Body of pancreas (tissue), 4 donors: ENCODE data around the gene POLA2. TPM values are rescaled to one million over a fixed set of nuclear protein-coding genes. Genes with fewer than 3 reads are reported as not detected.
"Not testable (repeated sequence)": the region's sequence is repeated elsewhere in the genome, so short reads cannot be mapped to it uniquely, and the experiment has no call there.

Experiments used
- ATAC-seq: fragments of 150-250 bp; one replicate; pipeline ENCODE4 v1.9.1; 2016
- DNase-seq, 4 donors: peaks; one replicate each; pipeline ENCODE4 v3.0.0-alpha.2; 2019
- H3K27ac ChIP-seq, 4 donors: fragments of 200-600 bp; sonication (generic); 1 replicate in 3 of 4; 2 replicates in 1 of 4; pipeline versions ENCODE4 v1.5.1 to v1.6.1; 2016 to 2019; ENCODE audit warnings: mild to moderate bottlenecking in 1 of 4, mixed read lengths in 1 of 4, moderate library complexity in 1 of 4
- H3K27me3 ChIP-seq, 2 donors: fragments of 200-600 bp; sonication (generic); one replicate each; pipeline ENCODE4 v1.6.0; 2016; ENCODE audit warnings: mild to moderate bottlenecking in 1 of 2
- H3K36me3 ChIP-seq, 2 donors: fragments of 200-600 bp; sonication (generic); replicated peaks in 1 of 2; 2 replicates each; pipeline ENCODE4 v1.5.1; 2016; ENCODE audit warnings: low read depth in 2 of 2; ENCODE audit not compliant: insufficient read depth in 1 of 2
- H3K4me1 ChIP-seq: fragments of 200-600 bp; sonication (generic); one replicate; pipeline ENCODE4 v1.6.0; 2016
- H3K4me3 ChIP-seq, 2 donors: fragments of 200-600 bp; sonication (generic); 1 replicate in 1 of 2; 2 replicates in 1 of 2; pipeline ENCODE4 v1.5.1; 2016 to 2019
- H3K9me3 ChIP-seq, 3 donors: fragments of 200-600 bp; sonication (generic); 1 replicate in 2 of 3; 2 replicates in 1 of 3; pipeline ENCODE4 v1.5.1; 2016
- POLR2A ChIP-seq, 3 donors: fragments of 450-650 bp; IDR thresholded peaks; one replicate each; pipeline ENCODE4 v1.6.1; 2016; ENCODE audit warnings: antibody characterized with exemption in 3 of 3, mild to moderate bottlenecking in 2 of 3
- WGBS, 2 donors: methylation state at CpG; one replicate each; pipeline ENCODE4 v1.1.5; 2017; 5-methylcytosine and 5-hydroxymethylcytosine counted together
- intact Hi-C: fragments of 100-400 bp; cut with DNase I; formaldehyde crosslinking; loops from one replicate; pipeline ENCODE4 v1.15.1; 2023
- total RNA-seq, 2 donors: library from RNA; depleted of rRNA; stranded (reverse); fragments of >200 nt; gene quantifications; one replicate each; pipeline ENCODE4 v1.1.0, GENCODE V29; 2016
- TF ChIP-seq, protein P1 (sequence below), 7 experiments: fragments of 450-650 bp in 4 of 7; fragments of 200-600 bp in 3 of 7; sonication (generic) in 3 of 7; IDR thresholded peaks; one replicate each; pipeline ENCODE4 v1.5.1; 2016 to 2019; ENCODE audit warnings: antibody characterized with exemption in 7 of 7

Gene POLA2
- total RNA-seq, 2 donors from 2014 or later = 7.3 to 19.1 TPM

- H3K27me3 ChIP-seq = no peaks in the 10 kb centered on the region
- no peaks in the 10 kb centered on the region for H3K9me3 ChIP-seq
- no peak overlapping the region for H3K27ac ChIP-seq
- no peak overlapping the region for H3K4me3 ChIP-seq
- DNase-seq = no peak
- no peaks in the 10 kb centered on the region for H3K4me1 ChIP-seq
- H3K36me3 ChIP-seq = no peaks in the 10 kb centered on the region
- intact Hi-C loops = no loop called here
- TF ChIP-seq, protein P1, sequence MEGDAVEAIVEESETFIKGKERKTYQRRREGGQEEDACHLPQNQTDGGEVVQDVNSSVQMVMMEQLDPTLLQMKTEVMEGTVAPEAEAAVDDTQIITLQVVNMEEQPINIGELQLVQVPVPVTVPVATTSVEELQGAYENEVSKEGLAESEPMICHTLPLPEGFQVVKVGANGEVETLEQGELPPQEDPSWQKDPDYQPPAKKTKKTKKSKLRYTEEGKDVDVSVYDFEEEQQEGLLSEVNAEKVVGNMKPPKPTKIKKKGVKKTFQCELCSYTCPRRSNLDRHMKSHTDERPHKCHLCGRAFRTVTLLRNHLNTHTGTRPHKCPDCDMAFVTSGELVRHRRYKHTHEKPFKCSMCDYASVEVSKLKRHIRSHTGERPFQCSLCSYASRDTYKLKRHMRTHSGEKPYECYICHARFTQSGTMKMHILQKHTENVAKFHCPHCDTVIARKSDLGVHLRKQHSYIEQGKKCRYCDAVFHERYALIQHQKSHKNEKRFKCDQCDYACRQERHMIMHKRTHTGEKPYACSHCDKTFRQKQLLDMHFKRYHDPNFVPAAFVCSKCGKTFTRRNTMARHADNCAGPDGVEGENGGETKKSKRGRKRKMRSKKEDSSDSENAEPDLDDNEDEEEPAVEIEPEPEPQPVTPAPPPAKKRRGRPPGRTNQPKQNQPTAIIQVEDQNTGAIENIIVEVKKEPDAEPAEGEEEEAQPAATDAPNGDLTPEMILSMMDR (IDR thresholded peaks at IDR 0.05) = no peak
- no peak for ATAC-seq
These were observed 20.1 kb upstream of the POLA2 start for GRCh38 chr11:65241692-65242091.

- no peaks in the 10 kb centered on the region for H3K27me3 ChIP-seq
- TF ChIP-seq POLR2A (IDR thresholded peaks at IDR 0.05) = no peak
- TF ChIP-seq, protein P1 (IDR thresholded peaks at IDR 0.05) = no peak
- ATAC-seq = no peak
- no peaks in the 10 kb centered on the region for H3K36me3 ChIP-seq
- H3K4me1 ChIP-seq = no peaks in the 10 kb centered on the region
- intact Hi-C loops = no loop called here
- H3K4me3 ChIP-seq = no peak overlapping the region
- DNase-seq = no peak
- no peak overlapping the region for H3K27ac ChIP-seq
- no peaks in the 10 kb centered on the region for H3K9me3 ChIP-seq
- 85 to 88% methylated on average over 6 of the region's 6 CpGs for WGBS, 2 donors
These were observed 19.4 kb upstream of the POLA2 start for GRCh38 chr11:65242389-65242788.

DNA sequence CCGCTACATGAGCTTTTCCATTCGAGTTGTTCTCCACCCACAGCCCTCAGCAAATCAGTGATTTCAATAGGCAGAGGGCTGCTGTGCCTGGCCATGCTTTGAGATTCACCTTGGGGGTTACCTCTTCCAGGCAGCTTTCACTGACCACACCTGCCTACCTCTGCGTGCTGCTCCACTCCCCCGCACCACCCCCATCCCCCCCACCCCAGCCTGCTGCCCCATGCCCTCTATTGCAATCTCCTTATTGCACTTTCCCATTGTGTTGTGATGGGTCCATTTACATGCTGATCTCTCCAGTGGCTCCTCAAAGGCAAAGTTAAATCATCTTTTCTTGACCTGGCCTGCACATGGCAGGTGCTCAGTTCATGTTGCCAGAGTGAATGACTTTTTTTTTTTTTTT lies 18.0 kb upstream of the POLA2 start:
- no peak for DNase-seq
- Histone ChIP-seq H3K36me3 (no peaks in the 10 kb centered on the region), H3K27ac (no peak overlapping the region), H3K4me3 (no peak overlapping the region), H3K4me1 (no peaks in the 10 kb centered on the region), H3K27me3 (no peaks in the 10 kb centered on the region), H3K9me3 (no peaks in the 10 kb centered on the region)
- intact Hi-C loops = no loop called here
- 76 to 77% methylated on average over 4 of the region's 4 CpGs for WGBS, 2 donors
- no peak for ATAC-seq
- no peak for TF ChIP-seq POLR2A (IDR thresholded peaks at IDR 0.05)
- TF ChIP-seq, protein P1 (IDR thresholded peaks at IDR 0.05) = no peak

- H3K27ac ChIP-seq = peak overlapping the region in 1 of 4 donors; percentile 34
These were observed 16.7 kb upstream of the POLA2 start for GRCh38 chr11:65245046-65245445.

DNA sequence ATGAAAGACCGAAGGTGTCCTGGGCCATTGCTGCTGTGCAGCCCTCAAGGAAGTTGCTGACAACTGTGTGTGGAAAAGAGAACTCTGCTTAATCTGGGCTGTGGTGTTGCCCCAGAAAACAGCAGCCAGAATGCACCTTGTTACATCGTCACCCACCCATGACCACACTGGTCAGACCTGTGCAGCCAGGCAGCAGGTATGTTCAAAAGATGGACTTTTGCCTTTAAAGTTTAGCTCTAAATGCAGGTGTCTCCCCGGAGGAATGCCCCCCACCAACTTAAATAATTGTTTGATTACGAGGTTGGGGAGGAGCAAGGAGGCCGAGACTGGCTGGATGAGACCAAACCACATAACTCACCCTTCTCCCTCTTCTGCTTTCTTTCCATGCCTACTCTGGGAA lies 15.3 kb upstream of the POLA2 start:
- TF ChIP-seq POLR2A (IDR thresholded peaks at IDR 0.05) = no peak
- TF ChIP-seq, protein P1 (IDR thresholded peaks at IDR 0.05) = no peak
- Histone ChIP-seq H3K27me3 (no peaks in the 10 kb centered on the region), H3K4me1 (no peaks in the 10 kb centered on the region), H3K36me3 (no peaks in the 10 kb centered on the region), H3K27ac (no peak overlapping the region), H3K9me3 (no peaks in the 10 kb centered on the region), H3K4me3 (no peak overlapping the region)
- DNase-seq = no peak
- WGBS, 2 donors = 59 to 61% methylated on average over 2 to 5 of the region's 5 CpGs
- intact Hi-C loops = no loop called here
- ATAC-seq = no peak

More at GRCh38 chr11:65245046-65245445, 16.7 kb upstream of the POLA2 start:
- H3K36me3 ChIP-seq, H3K27me3 ChIP-seq, H3K9me3 ChIP-seq, DNase-seq, H3K4me1 ChIP-seq, H3K4me3 ChIP-seq, intact Hi-C loops: not testable (repeated sequence)
- peak; percentile 58 for ATAC-seq
- 70 to 75% methylated on average over 8 of the region's 8 CpGs for WGBS, 2 donors

DNA sequence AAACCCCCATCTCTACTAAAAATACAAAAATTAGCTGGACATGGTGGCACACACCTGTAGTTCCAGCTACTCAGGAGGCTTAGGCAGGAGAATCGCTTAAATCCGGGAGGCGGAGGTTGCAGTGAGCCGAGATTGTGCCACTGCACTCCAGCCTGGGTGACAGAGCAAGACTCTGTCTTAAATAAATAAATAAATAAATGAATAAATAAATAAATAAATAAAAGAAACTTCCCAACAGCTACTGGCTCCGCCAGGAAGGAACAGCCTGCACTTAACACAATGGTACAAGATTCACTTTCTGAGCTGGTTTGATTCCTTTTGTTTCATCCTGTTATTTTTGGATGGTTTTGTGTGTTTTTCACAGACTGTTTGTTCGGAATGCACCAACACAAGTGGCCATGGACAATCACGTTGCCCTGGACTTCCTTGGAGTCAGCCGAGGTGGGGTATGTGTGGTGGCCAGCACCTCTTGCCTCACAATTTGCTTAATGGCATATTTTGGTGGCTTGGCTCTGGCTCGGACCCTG lies 13.5 kb upstream of the POLA2 start:
- H3K4me3 ChIP-seq, H3K9me3 ChIP-seq, H3K27ac ChIP-seq, intact Hi-C loops, H3K27me3 ChIP-seq, ATAC-seq, H3K36me3 ChIP-seq, DNase-seq, H3K4me1 ChIP-seq: not testable (repeated sequence)
- WGBS, 2 donors = 79 to 87% methylated on average over 9 of the region's 9 CpGs
